Dermis lymphatic vessel endothelial cell (primary cell): ENCODE data around the gene TYSND1. TPM values are rescaled to one million over a fixed set of nuclear protein-coding genes. Genes with fewer than 3 reads are reported as not detected.

Experiments
- total RNA-seq: library from RNA; depleted of rRNA; stranded (reverse); fragments of >200 nt; gene quantifications from 2 replicates; pipeline ENCODE4 v1.2.1, GENCODE V29; 2014

Gene TYSND1
- 4.8 and 6.4 TPM in 2 replicates for total RNA-seq

GRCh38 chr10:70146489-70147258 is at the start of gene TYSND1:
Gene TYSND1, minus strand, starts transcription at chr10:70146700. Its CDS starts 114 bp downstream, at chr10:70146586.

GRCh38 chr10:70132098-70133029 is 14.1 kb downstream of the TYSND1 start, which contains the start of gene AIFM2:
Gene AIFM2, minus strand, starts transcription at chr10:70132825. Its CDS starts 8,741 bp downstream, at chr10:70124084.

Other genes with a start within 250 kb of the TYSND1 start
- 0.11 TPM in 1 of 2 replicates, not detected in the other for gene MACROH2A2, start 93.9 kb downstream of the TYSND1 start, total RNA-seq
- gene AIFM2, start 13.9 kb downstream of the TYSND1 start, total RNA-seq: 0.52 and 0.87 TPM in 2 replicates
- 147 and 156 TPM in 2 replicates for gene SAR1A, start 23.8 kb upstream of the TYSND1 start, total RNA-seq
- 72.9 and 116 TPM in 2 replicates for gene PPA1, start 86.7 kb upstream of the TYSND1 start, total RNA-seq
- not detected in 2 replicates for gene NPFFR1, start 137.3 kb upstream of the TYSND1 start, total RNA-seq
- gene LRRC20, start 235.9 kb upstream of the TYSND1 start, total RNA-seq: 1.5 and 3.4 TPM in 2 replicates